ENCODE data around the gene CAD. TPM values are rescaled to one million over a fixed set of nuclear protein-coding genes. Genes with fewer than 3 reads are reported as not detected.

CAD gene
- total RNA-seq, 1 donor from 2014 or later: 82.5 TPM

Other genes starting within 250 kb of the CAD start
- 14.8 to 17.1 TPM (median 16.0 TPM) in 3 replicates for gene MAPRE3, start 246.7 kb upstream of the CAD start, total RNA-seq
- gene TMEM214, start 184.4 kb upstream of the CAD start, total RNA-seq: 86.8 to 88.8 TPM (median 88.6 TPM) in 3 replicates
- gene AGBL5, start 165.7 kb upstream of the CAD start, total RNA-seq: 40.5 to 45.0 TPM (median 43.2 TPM) in 3 replicates
- gene OST4, start 145.7 kb upstream of the CAD start, total RNA-seq: 254 to 263 TPM (median 257 TPM) in 3 replicates
- 170 to 179 TPM (median 172 TPM) in 3 replicates for gene EMILIN1, start 138.8 kb upstream of the CAD start, total RNA-seq
- 3.3 to 4.1 TPM (median 3.6 TPM) in 3 replicates for gene KHK, start 130.6 kb upstream of the CAD start, total RNA-seq
- gene CGREF1, start 98.2 kb upstream of the CAD start, total RNA-seq: 1.5 to 3.0 TPM (median 1.8 TPM) in 3 replicates
- 0.95 to 1.5 TPM (median 0.99 TPM) in 3 replicates for gene ABHD1, start 93.6 kb upstream of the CAD start, total RNA-seq
- 38.9 to 42.5 TPM (median 41.6 TPM) in 3 replicates for gene PREB, start 82.7 kb upstream of the CAD start, total RNA-seq
- gene PRR30, start 78.0 kb upstream of the CAD start, total RNA-seq: not detected in 3 replicates
- gene TCF23, start 68.4 kb upstream of the CAD start, total RNA-seq: 0.04 TPM in 1 of 3 replicates, not detected in the others
- 106 to 112 TPM (median 108 TPM) in 3 replicates for gene ATRAID, start 5.3 kb upstream of the CAD start, total RNA-seq
- gene SLC5A6, start 5.1 kb upstream of the CAD start, total RNA-seq: 67.9 to 73.2 TPM (median 70.4 TPM) in 3 replicates
- 2.3 to 3.4 TPM (median 3.1 TPM) in 3 replicates for gene SLC30A3, start 45.7 kb downstream of the CAD start, total RNA-seq
- 0.18 to 0.27 TPM in 2 of 3 replicates, not detected in the other for gene DNAJC5G, start 58.1 kb downstream of the CAD start, total RNA-seq
- gene TRIM54, start 65.1 kb downstream of the CAD start, total RNA-seq: 0.18 to 0.47 TPM (median 0.18 TPM) in 3 replicates
- 3.1 to 5.1 TPM (median 4.4 TPM) in 3 replicates for gene UCN, start 91.1 kb downstream of the CAD start, total RNA-seq
- gene MPV17, start 105.7 kb downstream of the CAD start, total RNA-seq: 65.8 to 70.0 TPM (median 68.3 TPM) in 3 replicates
- 87.5 to 90.1 TPM (median 89.3 TPM) in 3 replicates for gene GTF3C2, start 139.4 kb downstream of the CAD start, total RNA-seq
- gene EIF2B4, start 153.0 kb downstream of the CAD start, total RNA-seq: 42.2 to 49.0 TPM (median 47.1 TPM) in 3 replicates
- gene SNX17, start 153.2 kb downstream of the CAD start, total RNA-seq: 83.0 to 88.4 TPM (median 88.2 TPM) in 3 replicates
- 25.0 to 25.7 TPM (median 25.1 TPM) in 3 replicates for gene ZNF513, start 163.4 kb downstream of the CAD start, total RNA-seq
- 60.0 to 63.7 TPM (median 62.4 TPM) in 3 replicates for gene PPM1G, start 192.2 kb downstream of the CAD start, total RNA-seq
- gene NRBP1, start 211.3 kb downstream of the CAD start, total RNA-seq: 126 to 130 TPM (median 129 TPM) in 3 replicates
- 24.5 to 26.1 TPM (median 25.5 TPM) in 3 replicates for gene KRTCAP3, start 225.0 kb downstream of the CAD start, total RNA-seq

Data from mesothelial cell of epicardium (in vitro differentiated cells).